Measurements from ENCODE around the gene ITPRID2. TPM values are rescaled to one million over a fixed set of nuclear protein-coding genes. Genes with fewer than 3 reads are reported as not detected.

Gene ITPRID2
- total and polyA plus RNA-seq, 2 of the 8 experiments (the other 6 are each of a cell fraction or from before 2014, with no cell fraction given), result 1.9 to 12.6 TPM

DNA sequence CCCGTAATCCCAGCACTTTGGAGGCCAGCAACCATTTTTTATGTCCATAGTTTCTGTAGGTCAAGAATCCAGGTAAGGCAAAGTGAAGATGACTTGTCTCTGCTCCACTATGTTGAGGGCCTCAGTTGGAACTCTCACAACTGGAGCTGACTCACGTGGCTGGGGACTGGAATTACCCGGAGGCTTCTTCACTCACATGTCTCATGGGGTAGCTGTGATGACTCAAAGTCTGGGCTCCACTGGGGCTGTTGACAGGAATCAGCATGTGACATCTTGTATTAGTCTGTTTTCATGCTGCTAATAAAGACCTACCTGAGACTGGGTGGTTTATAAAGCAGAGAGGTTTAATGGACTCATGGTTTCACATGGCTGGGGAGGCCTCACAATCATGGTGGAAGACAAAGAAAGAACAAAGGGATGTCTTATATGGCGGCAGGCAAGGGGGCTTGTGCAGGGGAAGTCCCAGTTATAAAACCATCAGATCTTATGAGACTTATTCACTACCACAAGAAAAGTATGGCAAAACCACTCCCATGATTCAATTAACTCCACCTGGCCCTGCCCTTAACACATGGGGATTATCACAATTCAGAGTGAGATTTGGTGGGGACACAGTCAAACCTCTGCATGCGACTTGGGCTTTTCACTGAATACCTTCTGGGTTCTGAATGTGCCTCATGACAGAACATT, 86.3 kb downstream of the ITPRID2 start:
- Histone ChIP-seq H2AK5ac (ENCODE audit: low read depth, low read length) (no peak overlapping the region), H3K79me1 (ENCODE audit: low read depth, low read length) (no peaks in the 10 kb centered on the region), H4K5ac (ENCODE audit: insufficient read length, low read depth, low read length) (no peak overlapping the region), H3K4me2 (ENCODE audit: insufficient read depth in 1 of 2, low read depth in 2 of 2, low read length in 2 of 2) (no peak overlapping the region), H3K4ac (replicated peaks; ENCODE audit: insufficient read length, low read depth, low read length) (no peak overlapping the region), H2AFZ (ENCODE audit: low read length) (no peak overlapping the region), H2BK20ac (ENCODE audit: low read length) (no peak overlapping the region), H3K4me3 (ENCODE audit: extremely low read depth in 1 of 4, insufficient read depth in 2 of 4, low read depth in 3 of 4, low read length in 4 of 4) (no peak overlapping the region), H3K18ac (ENCODE audit: extremely low read depth, low read length) (no peak overlapping the region), H3K9me3 (ENCODE audit: insufficient read depth in 2 of 2, low read depth in 1 of 2, low read length in 1 of 2) (no peaks in the 10 kb centered on the region), H2BK5ac (ENCODE audit: low read depth, low read length) (no peak overlapping the region), H3K23ac (ENCODE audit: insufficient read length) (no peak overlapping the region), H4K8ac (ENCODE audit: extremely low read depth, insufficient read depth, low read length) (no peak overlapping the region), H3K79me2 (ENCODE audit: control insufficient read depth in 1 of 2, insufficient read depth in 2 of 2, low read length in 2 of 2) (no peaks in the 10 kb centered on the region), H3K4me1 (replicated peaks in 1 of 4; ENCODE audit: control insufficient read depth in 3 of 4, insufficient read depth in 4 of 4, low read length in 3 of 4) (no peaks in the 10 kb centered on the region), H4K20me1 (replicated peaks in 1 of 2; ENCODE audit: control insufficient read depth in 1 of 2, insufficient read depth in 2 of 2, low read length in 2 of 2) (no peaks in the 10 kb centered on the region), H3K27ac (ENCODE audit: low read depth, low read length) (no peak overlapping the region), H2BK120ac (replicated peaks; ENCODE audit: low read depth, low read length) (no peak overlapping the region), H3K9ac (replicated peaks in 1 of 4; ENCODE audit: extremely low read depth in 1 of 4, low read depth in 3 of 4, low read length in 3 of 4) (no peak overlapping the region), H4K91ac (replicated peaks; ENCODE audit: insufficient read length, low read length) (no peak overlapping the region), H3K23me2 (ENCODE audit: low read depth, low read length) (no peaks in the 10 kb centered on the region), H2BK15ac (ENCODE audit: low read length) (no peak overlapping the region), H3K56ac (replicated peaks; ENCODE audit: insufficient read length, low read depth, low read length) (no peak overlapping the region), H3K27me3 (replicated peaks in 1 of 4; ENCODE audit: control insufficient read depth in 3 of 4, extremely low read depth in 1 of 4, insufficient read depth in 3 of 4, low read length in 3 of 4) (no peaks in the 10 kb centered on the region), H3K36me3 (ENCODE audit: control insufficient read depth in 2 of 4, insufficient read depth in 4 of 4, low read length in 3 of 4) (no peaks in the 10 kb centered on the region), H3K14ac (ENCODE audit: insufficient read length) (no peak overlapping the region), H2BK12ac (ENCODE audit: low read depth, low read length) (no peak overlapping the region)
- no peak for FAIRE-seq
- CTCF ChIA-PET (ENCODE audit: partially characterized antibody), result interaction anchor here (1.1 to 1.2 kb wide), 2 partner anchors 10 to 240 kb away, joined by 3 to 4 read pairs; no protein-coding TSS in a partner anchor
- no peak for DNase-seq (ENCODE audit: low read depth in 1 of 2, low spot score in 2 of 2)
- POLR2A ChIA-PET (ENCODE audit: partially characterized antibody), result no interaction called here
- WGBS, 2 experiments (ENCODE audit: extremely low coverage in 1 of 2, insufficient coverage in 1 of 2, insufficient read length in 1 of 2, insufficient replicate concordance in 2 of 2, low coverage in 1 of 2, low lambda C conversion rate in 2 of 2, missing lambda C conversion rate in 1 of 2), result 90% methylated on average over 5 of the region's 5 CpGs; no CpG with 5 or more reads in 1 of the 2 experiments
- TF ChIP-seq CREB1 (IDR thresholded peaks at IDR 0.05) (no peak), SP2 (IDR thresholded peaks at IDR 0.05; ENCODE audit: low read length) (no peak), CBX8 (IDR thresholded peaks at IDR 0.05; ENCODE audit: borderline replicate concordance, low read depth, low read length) (no peak), TBP (IDR thresholded peaks at IDR 0.05; ENCODE audit: low read depth, low read length) (no peak), EGR1 (IDR thresholded peaks at IDR 0.05; ENCODE audit: borderline replicate concordance, low read depth, low read length) (no peak), BACH1 (IDR thresholded peaks at IDR 0.05; ENCODE audit: low read length) (no peak), RNF2 (IDR thresholded peaks at IDR 0.05; ENCODE audit: borderline replicate concordance, low read depth, low read length, missing control alignments, poor library complexity, severe bottlenecking) (no peak), SRF (IDR thresholded peaks at IDR 0.05; ENCODE audit: low read depth, low read length) (no peak), CTBP2 (IDR thresholded peaks at IDR 0.05; ENCODE audit: borderline replicate concordance, insufficient read depth, insufficient read length, low read length) (no peak)

Data from H1 (cell line).